Testis (tissue), 2 donors: ENCODE data around the gene PNCK.

Experiments used
- POLR2A ChIP-seq: fragments of 450-650 bp; IDR thresholded peaks from one replicate; pipeline ENCODE4 v1.6.1; 2017; ENCODE audit warnings: antibody characterized with exemption, mild to moderate bottlenecking, moderate library complexity
- TF ChIP-seq, protein P1 (sequence below), 3 experiments: fragments of 450-650 bp in 2 of 3; fragments of 200-600 bp in 1 of 3; sonication (generic) in 1 of 3; IDR thresholded peaks; one replicate each; pipeline ENCODE4 v1.5.1; 2016 to 2019; ENCODE audit warnings: antibody characterized with exemption in 3 of 3, mild to moderate bottlenecking in 2 of 3, moderate library complexity in 1 of 3

DNA sequence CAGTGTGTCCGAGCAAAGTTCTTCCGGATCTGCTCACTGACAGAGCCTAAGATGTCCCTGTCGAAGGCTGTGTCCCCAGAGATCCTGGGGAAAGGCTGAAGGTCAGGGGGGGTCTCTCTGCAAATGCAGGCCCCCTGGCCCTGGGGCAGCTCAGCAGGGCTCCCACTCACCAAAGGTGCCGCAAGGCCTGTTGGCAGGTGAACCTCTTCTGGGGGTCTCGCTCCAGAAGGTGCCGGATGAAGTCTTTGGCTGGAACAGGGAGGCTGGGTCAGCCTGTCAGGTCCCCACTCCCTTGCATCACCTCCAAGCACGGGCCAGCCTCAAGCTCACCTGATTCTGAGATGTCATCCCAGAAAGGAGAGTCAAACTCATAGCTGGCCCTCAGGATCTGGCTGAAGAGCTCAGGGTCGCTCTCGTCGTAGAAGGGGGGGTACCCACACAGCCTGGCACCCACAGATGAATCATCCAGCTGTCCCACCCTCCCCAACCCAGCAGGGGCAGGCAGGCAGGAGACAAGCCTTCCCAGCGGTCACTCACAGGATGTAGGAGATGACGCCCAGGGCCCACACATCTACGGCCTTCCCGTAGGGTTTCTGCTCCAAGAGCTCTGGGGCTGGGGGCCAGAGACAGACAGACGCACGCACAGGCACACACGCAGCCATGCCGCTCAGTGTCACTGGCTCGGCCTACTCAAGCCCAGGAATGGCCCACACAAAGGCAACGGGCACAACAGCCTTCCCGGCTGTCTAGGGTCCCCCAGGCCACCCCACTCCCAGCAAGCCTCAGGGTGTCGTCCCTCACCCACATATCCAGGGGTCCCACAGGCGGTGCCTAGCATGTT, 2.6 kb downstream of the PNCK start:
- TF ChIP-seq POLR2A: no peak
- TF ChIP-seq, protein P1, sequence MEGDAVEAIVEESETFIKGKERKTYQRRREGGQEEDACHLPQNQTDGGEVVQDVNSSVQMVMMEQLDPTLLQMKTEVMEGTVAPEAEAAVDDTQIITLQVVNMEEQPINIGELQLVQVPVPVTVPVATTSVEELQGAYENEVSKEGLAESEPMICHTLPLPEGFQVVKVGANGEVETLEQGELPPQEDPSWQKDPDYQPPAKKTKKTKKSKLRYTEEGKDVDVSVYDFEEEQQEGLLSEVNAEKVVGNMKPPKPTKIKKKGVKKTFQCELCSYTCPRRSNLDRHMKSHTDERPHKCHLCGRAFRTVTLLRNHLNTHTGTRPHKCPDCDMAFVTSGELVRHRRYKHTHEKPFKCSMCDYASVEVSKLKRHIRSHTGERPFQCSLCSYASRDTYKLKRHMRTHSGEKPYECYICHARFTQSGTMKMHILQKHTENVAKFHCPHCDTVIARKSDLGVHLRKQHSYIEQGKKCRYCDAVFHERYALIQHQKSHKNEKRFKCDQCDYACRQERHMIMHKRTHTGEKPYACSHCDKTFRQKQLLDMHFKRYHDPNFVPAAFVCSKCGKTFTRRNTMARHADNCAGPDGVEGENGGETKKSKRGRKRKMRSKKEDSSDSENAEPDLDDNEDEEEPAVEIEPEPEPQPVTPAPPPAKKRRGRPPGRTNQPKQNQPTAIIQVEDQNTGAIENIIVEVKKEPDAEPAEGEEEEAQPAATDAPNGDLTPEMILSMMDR (IDR thresholded peaks at IDR 0.05): no peak
